Stimulated activated CD8-positive, alpha-beta memory T cell treated with anti-CD3 and anti-CD28 coated beads, Interleukin-7, amount 100 ng/mL, for 4 hours (primary cell): ENCODE measurements around the gene EEF1AKMT4.

ENCODE experiments used
- DNase-seq, 2 donors: peaks; one replicate each; pipeline ENCODE4 v3.0.0-alpha.2; 2020; ENCODE audit warnings: low read depth in 2 of 2

Gene EEF1AKMT4

DNA sequence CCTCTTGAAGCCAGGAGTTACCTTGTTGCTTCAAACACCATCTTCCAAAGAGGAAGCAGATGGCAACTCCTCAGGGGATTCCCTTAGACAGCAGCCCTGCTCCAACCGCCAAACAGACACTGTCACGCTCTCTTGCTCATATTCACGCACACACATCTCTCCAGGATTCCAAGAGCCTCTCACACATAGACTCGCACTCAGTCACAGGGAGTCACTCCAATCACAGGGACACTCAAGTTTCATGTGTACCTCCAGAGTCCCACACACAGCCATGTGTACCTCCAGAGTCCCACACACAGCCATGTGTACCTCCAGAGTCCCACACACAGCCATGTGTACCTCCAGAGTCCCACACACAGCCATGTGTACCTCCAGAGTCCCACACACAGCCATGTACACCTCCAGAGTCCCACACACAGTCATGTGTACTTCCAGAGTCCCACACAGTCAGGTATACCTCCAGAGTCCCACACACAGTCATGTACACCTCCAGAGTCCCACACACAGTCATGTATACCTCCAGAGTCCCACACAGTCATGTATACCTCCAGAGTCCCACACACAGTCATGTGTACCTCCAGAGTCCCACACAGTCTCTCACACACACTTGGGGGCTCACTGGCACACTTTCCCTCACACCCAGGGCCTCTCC is 14.0 kb upstream of the EEF1AKMT4 start:
- no peak for DNase-seq

DNA sequence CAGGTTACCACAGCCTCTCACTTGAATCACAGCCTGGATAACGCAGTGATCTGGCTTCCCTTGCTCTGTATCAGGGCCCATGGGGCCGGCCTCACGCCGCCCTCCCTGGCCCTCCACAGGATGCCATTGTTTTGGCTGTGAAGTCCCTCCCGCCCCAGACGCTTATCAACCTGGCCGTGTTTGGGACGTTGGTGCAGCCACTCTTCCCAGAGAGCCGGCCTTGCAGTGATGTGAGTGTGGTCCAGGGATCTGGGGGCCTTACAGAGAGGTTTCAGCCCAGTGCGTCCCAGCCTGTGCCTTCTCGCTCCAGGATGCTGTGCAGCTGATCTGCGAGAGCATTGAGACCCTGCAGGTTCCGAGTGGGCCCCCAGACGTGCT is 13.4 kb upstream of the EEF1AKMT4 start:
- DNase-seq: no peak

DNA sequence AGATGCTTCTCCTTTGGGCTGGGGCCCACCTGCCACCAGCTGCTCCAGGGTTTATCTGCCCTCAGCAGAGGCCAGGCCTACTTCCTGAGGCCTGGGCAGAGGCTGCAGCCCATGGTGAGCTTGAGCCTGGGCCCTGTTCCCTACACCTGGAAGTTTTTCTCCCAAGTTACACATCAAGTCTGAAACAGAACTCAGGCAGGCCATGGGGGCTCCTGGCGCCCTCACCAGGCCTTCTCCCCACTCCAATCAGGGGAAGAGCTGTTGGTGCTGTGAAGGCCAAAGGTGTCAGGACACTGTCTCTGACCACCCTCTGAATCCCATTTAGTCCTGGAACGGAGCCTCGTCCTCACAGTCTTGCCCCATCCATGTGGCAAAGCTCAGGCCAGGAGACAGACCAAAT is 12.8 kb upstream of the EEF1AKMT4 start:
- DNase-seq: no peak

DNA sequence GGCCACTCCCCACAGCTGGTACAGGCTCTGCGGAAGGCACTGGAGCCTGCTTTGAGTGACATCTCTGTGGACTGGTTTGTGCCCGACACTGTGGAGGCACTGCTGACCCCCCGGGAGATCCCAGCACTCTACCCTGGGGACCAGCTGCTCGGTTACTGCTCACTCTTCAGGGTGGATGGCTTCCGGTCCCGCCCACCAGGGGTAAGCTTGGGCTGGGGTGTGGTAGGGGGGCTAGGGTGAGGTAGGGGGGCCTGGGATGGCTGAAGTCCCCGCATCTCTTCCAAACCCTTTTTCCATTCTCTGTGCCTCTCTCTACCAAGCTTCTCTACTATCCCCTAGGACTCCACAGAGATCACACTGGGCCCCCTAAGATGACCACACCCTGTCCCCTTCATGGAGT is 12.3 kb upstream of the EEF1AKMT4 start:
- DNase-seq: no peak

DNA sequence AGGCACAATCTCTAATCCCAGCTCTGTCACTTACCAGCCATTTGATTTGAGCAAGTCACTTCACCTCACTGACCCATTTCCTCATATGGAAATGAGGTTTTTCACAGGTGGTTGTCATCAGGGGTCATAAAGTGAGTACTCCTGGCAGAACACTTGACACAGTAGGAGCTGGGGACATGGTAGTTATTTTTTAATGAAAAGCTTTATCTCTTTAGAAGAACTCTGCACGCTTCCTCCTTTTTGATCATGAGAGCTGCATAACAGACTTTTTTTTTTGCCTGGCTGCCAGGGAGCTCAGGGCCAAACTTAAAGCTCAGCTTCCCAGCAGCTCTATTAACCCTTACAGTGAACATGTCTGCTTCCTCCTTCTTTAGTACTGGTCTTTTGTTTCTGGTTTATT is 11.7 kb upstream of the EEF1AKMT4 start:
- DNase-seq: no peak

DNA sequence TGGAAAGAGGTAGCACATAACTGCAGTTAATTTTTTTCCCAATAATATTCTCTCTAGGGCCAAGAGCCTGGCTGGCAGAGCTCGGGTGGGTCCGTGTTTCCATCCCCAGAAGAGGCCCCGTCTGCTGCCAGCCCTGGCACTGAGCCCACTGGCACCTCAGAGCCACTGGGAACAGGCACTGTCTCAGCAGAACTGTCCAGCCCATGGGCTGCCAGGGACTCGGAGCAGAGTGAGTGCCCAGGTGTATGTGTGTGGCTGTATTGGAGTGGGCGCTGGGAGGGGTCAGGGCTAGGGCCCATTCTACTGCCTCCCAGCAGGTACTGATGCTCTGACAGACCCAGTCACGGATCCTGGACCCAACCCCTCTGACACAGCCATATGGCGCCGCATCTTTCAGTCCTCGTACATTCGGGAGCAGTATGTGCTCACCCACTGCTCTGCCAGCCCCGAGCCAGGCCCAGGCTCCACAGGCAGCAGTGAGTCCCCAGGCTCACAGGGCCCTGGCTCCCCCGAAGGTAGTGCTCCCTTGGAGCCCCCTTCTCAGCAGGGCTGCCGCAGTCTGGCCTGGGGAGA is 11.1 kb upstream of the EEF1AKMT4 start:
- DNase-seq: no peak

DNA sequence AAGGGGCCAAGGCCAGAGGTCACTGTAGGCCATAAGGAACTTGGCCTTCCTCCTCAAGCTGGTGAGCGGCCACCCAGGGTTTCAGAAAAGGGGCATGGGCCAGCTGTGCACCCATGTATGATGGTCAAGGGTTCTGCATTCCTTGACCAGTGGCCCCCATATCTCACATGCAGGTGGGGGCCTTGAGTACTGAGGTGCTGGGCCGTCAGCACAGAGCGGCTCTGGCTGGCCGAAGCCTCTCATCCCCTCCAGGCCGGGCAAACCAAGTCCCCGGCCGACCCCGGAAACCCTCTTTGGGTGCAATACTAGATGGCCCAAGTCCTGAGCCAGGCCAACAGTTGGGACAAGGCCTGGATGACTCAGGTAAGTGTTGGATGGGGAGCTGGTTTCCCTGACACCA is 10.3 kb upstream of the EEF1AKMT4 start:
- no peak for DNase-seq

DNA sequence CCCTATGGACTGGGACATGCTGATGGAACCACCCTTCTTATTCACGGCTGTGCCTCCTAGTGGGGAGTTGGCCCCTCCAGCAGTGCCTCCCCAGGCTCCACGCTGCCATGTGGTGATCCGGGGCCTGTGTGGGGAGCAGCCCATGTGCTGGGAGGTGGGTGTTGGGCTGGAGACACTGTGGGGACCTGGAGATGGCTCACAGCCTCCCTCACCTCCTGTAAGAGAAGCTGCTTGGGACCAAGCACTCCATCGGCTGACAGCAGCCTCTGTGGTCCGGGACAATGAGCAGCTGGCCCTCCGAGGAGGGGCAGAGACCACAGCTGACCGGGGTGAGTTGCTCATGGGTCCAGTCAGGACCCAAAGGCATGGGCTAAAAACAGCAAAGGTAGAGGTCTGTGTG is 9.8 kb upstream of the EEF1AKMT4 start:
- DNase-seq: no peak

DNA sequence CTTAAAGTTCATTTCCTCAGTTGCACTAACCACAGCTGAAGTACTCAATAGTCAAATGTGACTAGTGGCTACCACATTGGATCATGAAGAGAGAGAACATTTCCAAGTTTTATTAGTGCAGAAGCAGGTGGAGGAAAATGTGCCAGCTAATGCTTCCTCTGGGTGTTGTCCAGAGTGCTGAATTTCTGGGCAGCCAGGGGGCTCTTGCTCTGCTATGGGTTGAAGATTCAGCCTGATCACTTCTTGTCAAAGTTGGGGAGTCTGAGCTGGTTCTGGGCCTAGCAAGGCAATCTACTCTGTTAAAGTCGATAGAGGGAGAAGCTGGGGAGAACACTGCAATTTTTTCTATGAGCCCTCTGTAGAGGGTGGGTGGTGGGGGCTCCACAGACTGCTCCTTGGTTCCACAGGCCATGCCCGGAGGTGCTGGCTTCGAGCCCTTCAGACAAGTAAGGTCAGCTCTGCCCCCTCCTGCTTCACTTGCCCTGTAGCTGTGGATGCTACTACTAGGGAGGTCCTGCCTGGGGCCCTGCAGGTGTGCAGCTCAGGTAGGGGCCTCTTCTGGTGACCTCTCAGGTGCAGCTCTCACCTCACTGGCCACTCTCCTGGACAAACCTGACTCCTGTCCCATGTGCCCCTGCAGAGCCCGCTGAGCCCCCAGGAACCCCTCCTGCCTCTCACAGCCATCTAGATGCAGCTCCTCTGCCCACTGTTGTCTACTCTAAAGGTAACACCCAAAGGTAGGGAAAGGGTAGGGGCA is 8.9 kb upstream of the EEF1AKMT4 start:
- no peak for DNase-seq

DNA sequence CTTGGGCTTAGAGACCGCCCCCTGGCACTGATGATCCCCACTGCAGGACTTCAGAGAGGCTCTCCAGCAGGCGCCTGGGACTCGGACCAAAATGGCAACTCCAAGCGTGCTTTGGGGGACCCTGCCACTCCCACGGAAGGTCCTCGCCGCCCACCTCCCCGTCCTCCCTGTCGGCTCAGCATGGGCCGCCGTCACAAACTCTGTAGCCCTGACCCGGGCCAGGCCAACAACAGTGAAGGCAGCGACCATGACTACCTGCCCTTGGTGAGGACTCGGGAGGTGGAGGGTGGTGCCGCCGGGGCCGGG is 8.4 kb upstream of the EEF1AKMT4 start:
- no peak for DNase-seq

DNA sequence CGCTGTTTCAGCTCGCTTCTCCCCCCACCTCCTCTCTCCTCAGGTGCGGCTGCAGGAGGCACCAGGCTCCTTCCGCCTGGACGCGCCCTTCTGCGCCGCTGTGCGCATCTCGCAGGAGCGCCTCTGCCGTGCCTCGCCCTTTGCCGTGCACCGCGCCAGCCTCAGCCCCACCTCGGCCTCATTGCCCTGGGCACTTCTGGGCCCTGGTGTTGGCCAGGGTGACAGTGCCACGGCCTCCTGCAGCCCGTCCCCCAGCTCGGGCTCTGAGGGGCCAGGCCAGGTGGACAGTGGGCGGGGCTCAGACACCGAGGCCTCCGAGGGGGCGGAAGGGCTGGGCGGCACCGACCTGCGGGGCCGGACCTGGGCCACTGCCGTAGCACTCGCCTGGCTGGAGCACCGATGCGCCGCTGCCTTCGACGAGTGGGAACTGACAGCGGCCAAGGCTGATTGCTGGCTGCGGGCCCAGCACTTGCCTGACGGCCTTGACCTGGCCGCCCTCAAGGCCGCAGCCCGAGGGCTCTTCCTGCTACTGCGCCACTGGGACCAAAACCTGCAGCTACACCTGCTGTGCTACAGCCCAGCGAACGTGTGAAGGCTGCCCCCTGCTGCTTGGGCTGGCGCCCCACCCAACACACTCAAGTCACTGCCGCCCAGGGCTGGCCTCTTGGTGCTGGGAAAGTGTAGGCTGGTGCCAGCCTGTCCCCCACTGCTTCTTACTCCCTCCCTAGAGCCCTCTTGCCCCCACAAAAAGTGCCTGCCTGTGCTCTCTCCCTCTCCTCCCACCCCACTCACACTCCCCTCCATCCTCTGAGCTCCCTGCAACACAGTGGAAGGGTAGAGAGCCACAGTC is 7.8 kb upstream of the EEF1AKMT4 start:
- no peak for DNase-seq

DNA sequence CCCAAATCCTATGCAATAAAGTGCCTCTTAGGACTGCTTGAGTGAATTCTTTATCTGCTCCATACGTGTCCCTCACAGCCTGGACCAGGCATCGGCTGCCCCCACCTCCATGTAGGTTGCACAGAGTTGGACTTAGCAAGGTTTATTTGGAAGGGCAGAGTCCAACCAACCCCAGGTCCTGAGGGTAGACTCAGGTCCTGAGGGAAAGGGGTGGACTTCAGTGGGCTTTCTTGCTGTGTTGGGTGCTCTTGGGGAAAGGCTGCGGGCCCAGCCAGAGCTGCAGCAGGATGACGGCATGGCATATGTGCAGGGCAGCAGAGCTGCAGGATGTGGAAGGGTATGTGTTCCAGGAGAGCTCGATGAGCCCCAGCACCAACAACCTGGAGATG is 7.2 kb upstream of the EEF1AKMT4 start:
- no peak for DNase-seq

DNA sequence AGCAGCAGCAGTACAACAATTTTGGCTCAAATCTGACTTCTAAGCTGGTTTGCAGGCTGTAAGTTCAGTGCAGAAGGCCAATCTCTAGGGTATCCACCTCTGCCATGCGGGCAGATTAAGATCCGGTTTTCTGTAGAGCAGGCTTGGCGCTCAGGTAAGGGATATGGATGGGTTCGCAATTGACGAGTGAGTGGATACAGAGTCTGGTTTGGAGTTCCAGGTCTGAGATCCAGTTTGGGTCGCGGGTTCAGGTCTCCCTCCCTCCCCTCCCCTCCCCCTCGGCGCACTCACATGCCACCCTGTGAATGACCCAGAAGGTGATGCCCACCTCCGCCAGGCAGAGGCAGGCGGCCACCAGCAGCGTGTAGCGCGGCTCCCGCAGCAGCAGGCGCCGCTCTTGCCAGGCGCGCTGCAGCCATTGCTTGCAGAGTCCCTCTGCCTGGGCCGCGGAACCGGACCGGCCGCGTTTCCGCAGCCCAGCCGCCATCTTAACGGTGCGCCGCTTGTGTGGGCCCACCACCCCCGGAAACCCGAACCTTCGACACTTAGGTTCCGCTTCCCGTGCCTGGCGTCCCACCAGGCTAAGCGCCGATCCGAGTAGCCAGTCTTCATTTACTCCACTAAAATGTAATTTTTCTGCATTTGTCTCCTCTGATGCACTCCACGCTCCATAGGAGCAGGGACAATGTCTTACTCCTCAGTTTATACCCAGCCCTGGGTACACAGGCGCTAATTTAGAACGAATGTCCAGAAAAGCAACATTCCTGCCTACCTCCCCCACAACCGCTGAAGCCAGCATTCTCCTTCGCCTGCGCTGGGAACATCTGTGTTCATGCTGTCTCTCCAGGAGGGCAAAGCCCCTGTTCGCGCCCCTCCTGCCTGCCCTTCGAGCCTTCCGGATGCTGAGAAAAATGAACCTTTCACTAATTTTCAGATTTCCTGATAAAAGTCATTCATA is 739 bp upstream of the EEF1AKMT4 start, which contains the start of gene ALG3:
ALG3 (minus strand) TSS at position 509 of the 958 bp plus-strand sequence; CDS start at position 487, 22 bp downstream.
- DNase-seq: peak; percentile 75 to 78

DNA sequence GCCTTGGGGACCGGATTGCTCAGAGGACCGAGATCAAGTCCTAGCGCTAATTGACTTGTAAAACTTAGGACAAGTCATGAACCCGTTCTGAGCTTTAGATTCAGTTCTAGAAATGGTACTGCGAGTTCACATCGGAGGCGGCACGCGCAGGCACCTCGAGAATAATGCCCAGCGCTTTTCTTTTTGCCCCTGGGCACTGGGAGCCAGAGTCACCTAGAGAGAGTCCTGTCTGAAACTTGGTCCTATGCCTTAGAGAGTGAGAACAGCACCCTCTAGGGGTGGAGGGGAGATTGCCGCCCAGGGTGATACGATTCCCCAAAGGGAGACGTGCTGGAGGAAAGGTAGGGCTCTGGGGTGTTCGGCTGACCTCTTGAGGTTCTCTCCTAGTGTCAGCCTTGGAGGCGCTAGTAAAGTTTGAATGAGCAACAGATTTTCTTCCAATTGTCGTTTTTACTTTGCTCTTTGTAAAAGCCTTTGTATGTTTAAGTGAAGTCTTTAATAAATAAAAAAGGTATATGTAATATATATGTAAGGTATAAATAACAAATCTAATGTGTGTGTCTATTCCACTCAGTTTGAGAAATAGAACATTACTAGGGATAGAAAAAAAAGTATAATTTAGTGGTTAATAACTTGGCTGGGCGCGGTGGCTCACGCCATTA is 826 bp downstream of the EEF1AKMT4 start:
- peak; percentile 77 to 88 for DNase-seq

DNA sequence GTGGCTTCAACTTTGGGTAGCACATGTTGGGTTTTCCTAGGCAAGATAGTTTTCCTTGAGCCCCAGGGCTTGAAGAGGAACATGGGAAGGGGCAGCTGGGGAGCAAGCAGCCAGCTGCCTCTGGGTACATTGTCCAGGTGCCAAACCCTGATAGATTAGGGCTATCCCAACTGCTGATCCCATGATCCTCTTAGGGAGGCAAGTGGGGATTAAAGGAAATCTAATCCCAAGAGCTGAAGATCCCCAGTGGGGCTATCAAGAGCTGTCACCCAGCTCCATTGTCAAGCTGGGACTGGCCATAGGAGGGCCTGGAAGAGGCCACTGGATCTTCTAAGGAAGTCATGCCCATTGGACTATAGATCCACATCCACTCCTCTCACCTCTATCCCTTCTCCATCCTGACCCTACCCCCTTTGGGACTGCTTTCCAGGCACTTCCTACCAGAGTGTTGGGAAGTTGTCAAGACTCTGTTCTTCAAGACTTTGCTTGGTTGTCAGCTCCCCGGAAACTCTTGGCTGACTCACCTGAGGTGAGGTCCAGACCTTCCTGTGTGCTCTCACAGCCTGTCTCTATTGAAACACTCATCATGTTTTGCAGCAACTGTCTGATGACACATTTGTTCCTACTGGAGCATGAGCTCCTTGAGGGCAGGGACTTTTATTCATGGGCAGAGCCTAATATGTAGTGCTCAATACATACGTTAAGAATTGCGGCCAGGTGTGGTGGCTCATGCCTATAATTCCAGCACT is 6.0 kb downstream of the EEF1AKMT4 start:
- DNase-seq: no peak

DNA sequence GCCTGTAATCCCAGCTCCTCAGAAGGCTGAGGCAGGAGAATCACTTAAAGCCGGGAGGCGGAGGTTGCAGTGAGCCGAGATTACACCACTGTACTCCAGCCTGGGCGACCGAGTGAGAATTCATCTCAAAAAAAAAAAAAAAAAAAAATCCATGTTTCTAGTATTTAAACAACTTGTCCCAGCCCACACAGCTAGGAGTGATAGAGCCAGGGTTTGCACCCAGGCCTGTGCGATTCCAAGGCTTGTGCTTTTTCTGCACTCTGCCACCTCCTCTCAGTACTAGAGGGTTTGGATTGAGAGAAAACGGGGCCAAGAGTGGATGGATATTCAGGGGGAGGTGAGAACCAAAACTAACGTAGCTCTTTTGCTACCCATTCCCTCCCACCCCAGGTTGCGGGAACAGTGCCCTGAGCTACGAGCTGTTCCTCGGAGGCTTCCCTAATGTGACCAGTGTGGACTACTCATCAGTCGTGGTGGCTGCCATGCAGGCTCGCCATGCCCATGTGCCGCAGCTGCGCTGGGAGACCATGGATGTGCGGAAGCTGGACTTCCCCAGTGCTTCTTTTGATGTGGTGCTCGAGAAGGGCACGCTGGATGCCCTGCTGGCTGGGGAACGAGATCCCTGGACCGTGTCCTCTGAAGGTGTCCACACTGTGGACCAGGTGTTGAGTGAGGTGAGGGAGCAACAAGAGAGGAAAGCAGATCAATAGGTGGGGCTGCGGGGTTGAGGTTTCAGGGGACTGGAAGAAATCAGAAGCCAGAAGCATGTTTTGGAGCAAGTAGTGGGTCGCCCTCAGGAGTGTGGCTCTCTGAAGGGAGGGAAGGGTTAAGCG is 7.8 kb downstream of the EEF1AKMT4 start:
- DNase-seq: no peak

DNA sequence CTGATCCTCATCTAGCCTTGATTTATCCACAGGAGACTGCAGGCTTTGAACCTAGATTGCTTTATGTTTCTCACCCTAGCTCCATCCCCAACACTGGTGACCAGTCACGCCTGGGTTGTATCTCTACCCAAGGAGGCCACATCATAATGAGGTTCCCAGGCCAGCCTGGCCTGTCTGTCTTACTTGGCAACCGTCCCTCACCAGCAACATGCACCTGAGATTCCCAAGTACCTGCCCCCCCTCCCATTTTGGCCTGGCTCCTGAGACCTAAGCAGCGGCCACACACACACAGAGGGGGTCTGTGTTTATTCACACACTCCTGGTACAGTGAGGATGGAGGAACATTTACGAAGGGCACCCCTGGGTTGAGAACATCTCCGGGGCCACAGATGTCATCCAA is 9.5 kb downstream of the EEF1AKMT4 start:
- DNase-seq: no peak

DNA sequence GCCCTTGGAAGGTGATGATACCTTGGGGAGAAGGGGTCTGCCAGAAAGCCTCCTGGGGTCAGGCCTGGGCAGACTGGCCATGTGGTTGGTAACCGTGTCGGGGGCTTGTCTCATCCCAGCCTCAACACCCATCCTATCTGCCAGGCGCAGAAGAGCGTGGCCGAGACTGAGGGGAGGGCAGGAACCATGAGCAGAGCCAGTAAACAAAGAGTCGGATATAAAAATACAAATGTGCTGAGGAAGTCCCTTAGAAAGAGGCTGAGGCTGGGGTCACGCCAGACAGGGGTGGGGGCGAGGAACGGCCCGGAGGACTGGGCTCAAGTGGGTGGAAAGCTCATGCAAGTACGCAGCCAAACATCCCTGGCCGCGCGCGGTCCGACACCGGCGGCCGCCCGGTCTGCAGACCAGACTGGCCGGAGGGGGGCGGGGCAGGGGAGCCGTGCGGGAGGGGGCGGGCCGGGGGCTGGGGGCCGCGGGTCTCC is 10.0 kb downstream of the EEF1AKMT4 start:
- no peak for DNase-seq
